ENCODE results near the gene ZMYND15.
"Not testable (repeated sequence)": the region's sequence is repeated elsewhere in the genome, so short reads cannot be mapped to it uniquely, and the experiment has no call there.

ZMYND15 gene, protein sequence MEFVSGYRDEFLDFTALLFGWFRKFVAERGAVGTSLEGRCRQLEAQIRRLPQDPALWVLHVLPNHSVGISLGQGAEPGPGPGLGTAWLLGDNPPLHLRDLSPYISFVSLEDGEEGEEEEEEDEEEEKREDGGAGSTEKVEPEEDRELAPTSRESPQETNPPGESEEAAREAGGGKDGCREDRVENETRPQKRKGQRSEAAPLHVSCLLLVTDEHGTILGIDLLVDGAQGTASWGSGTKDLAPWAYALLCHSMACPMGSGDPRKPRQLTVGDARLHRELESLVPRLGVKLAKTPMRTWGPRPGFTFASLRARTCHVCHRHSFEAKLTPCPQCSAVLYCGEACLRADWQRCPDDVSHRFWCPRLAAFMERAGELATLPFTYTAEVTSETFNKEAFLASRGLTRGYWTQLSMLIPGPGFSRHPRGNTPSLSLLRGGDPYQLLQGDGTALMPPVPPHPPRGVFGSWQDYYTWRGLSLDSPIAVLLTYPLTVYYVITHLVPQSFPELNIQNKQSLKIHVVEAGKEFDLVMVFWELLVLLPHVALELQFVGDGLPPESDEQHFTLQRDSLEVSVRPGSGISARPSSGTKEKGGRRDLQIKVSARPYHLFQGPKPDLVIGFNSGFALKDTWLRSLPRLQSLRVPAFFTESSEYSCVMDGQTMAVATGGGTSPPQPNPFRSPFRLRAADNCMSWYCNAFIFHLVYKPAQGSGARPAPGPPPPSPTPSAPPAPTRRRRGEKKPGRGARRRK

GRCh38 chr17:4739122-4740024 is at the start of gene ZMYND15, which contains the start of gene CXCL16:
TSS of gene ZMYND15 (plus strand) at chr17:4739833. CDS start at chr17:4740549, 716 bp downstream.
TSS of gene CXCL16 (minus strand) at chr17:4739928. CDS start at chr17:4739339, 589 bp downstream.
- DNase-seq (ENCODE audit: low read depth) = no peak

- not testable (repeated sequence) for DNase-seq (ENCODE audit: low read depth)
Observed at GRCh38 chr17:4689872-4690271, 49.8 kb upstream of the ZMYND15 start.

DNA sequence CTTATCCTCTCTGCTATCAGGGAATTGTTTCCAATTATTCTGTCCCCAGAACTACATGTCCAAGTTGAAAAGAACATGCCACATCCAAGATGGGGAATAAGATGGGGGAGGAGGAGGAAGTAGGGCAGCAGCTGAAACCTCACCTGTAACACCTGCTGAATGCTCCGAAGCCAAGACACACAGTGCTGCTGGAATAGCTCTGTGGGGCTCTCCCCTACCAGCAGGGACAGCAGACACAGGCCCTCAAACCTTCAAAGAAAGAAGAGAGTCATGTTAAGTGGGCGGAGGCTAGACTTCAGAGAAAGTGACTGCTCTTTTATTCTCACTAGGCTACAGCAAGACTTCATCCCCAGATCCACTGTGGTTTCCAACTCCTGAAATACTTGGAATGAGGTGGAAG is 48.9 kb upstream of the ZMYND15 start:
- DNase-seq (ENCODE audit: low read depth) = no peak

GRCh38 chr17:4691686-4692085 is 47.9 kb upstream of the ZMYND15 start:
- DNase-seq (ENCODE audit: low read depth) = no peak

DNA sequence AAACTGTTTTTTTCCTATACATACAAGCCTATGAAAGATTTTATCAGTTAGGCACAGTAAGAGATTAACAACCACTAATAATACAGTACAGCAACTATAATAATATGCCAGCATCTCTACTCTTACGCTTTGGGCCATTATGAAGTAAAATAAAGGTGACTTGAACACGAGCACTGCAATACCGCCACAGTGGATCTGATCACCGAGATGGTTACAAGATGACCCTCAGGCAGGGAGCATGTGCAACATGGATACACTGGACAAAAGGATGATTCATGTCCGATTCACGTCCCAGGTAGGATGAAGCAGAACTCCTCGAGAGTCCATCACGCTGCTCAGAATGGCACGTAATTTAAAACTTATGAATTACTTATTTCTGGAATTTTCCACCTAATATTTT is 46.2 kb upstream of the ZMYND15 start:
- DNase-seq (ENCODE audit: low read depth) = no peak

- no peak for DNase-seq (ENCODE audit: low read depth)
Observed at GRCh38 chr17:4696437-4696805, 43.2 kb upstream of the ZMYND15 start.

GRCh38 chr17:4699401-4700056 is 40.1 kb upstream of the ZMYND15 start:
- not testable (repeated sequence) for DNase-seq (ENCODE audit: low read depth)

DNA sequence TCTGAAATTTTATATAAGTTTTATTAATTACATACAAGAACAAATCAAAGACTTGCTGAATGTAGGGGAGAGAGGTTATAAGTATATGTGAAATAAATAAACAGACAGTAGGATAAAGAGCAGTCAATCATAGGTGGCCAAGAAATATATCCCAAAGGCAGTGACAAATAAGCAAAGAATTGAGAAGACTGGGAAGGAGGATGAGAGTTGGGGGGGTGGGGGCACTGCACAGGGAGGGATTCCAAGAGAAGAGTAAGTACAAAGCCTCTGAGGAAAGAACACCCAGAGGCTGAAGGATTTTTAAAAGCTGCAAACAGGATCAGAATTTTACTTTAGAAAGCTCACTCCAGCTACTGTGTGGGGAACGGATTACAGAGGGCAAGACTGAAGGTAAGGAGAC is 38.5 kb upstream of the ZMYND15 start:
- DNase-seq (ENCODE audit: low read depth) = no peak

- no peak for DNase-seq (ENCODE audit: low read depth)
Observed at GRCh38 chr17:4703330-4703691, 36.3 kb upstream of the ZMYND15 start.

GRCh38 chr17:4704574-4704907 is 35.1 kb upstream of the ZMYND15 start:
- DNase-seq (ENCODE audit: low read depth) = not testable (repeated sequence)

DNA sequence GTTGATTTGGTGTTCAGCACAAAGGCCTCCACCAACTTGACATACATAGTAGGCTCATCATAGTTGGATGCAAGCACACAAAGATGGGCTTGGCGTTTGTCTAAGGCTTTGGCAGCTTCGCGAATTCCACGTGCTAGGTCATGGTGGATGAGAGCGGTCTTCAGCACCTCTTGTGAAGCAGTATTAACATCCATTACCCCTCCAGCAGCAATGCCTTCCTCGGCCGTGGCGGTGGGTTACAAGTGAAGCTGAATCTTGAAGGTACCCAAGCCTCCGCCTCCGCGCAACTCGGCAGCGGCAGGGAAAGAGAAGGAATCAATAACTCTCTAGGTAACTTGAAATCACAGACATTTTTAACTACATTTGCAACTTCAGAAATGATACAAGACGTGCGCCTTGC is 34.6 kb upstream of the ZMYND15 start:
- no peak for DNase-seq (ENCODE audit: low read depth)

GRCh38 chr17:4706121-4706520 is 33.5 kb upstream of the ZMYND15 start:
- DNase-seq (ENCODE audit: low read depth) = no peak

DNA sequence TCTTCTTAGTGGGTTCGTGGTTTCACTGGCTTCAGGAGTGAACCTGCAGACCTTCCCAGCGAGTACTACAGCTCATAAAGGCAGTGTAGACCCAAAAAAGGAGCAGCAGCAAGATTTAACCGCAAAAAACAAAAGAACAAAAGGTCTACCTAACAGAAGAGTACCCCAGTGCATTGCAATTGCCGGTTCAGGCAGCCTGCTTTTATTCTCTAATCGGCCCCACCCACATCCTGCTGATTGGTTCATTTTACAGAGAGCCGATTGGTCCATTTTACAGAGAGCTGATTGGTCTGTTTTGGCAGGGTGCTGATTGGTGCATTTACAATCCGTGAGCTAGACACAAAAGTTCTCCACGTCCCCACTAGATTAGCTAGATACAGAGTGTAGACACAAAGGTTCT is 31.2 kb upstream of the ZMYND15 start:
- DNase-seq (ENCODE audit: low read depth) = no peak

DNA sequence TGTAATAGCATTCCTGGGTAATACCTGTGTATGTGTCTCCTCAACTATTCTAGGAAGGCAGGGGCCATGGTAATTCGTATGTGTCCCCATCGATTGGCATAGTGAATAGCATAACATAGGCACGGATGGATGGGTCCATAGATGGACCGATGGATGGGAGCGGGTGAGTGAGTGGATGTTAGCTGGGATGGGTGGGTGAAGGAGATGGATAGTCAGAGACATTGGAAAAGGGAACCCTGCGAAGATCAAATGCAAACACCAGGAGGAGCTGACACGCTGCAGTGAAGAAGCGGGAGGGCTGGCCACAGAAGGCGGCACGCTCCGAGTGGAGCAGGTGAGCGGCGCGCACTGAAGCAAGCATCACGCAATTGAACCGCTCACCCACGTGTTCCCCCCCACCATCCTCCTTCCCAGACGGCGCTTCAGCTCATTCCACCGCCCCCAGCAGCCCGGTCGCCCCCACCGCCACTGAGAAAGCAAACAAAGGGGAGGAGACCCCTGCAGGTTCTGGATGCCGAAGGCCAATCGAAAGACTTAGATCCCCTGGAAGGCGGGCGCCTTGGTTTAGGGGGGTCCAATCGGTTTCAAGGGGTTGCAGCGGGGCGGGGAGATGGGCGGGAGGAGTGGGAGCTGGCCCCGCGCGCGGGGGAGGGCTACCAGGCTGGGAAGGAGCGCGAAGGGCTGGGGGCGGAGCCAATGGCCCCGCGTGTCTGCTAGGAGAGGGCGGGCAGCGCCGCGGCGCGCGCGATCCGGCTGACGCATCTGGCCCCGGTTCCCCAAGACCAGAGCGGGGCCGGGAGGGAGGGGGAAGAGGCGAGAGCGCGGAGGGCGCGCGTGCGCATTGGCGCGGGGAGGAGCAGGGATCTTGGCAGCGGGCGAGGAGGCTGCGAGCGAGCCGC is 29.6 kb upstream of the ZMYND15 start, which contains the start of gene ARRB2:
ARRB2 (plus strand) TSS at position 839 of the 899 bp plus-strand sequence. CDS start 90 bp downstream, outside the sequence.
- peak; percentile 90 for DNase-seq (ENCODE audit: low read depth)

DNA sequence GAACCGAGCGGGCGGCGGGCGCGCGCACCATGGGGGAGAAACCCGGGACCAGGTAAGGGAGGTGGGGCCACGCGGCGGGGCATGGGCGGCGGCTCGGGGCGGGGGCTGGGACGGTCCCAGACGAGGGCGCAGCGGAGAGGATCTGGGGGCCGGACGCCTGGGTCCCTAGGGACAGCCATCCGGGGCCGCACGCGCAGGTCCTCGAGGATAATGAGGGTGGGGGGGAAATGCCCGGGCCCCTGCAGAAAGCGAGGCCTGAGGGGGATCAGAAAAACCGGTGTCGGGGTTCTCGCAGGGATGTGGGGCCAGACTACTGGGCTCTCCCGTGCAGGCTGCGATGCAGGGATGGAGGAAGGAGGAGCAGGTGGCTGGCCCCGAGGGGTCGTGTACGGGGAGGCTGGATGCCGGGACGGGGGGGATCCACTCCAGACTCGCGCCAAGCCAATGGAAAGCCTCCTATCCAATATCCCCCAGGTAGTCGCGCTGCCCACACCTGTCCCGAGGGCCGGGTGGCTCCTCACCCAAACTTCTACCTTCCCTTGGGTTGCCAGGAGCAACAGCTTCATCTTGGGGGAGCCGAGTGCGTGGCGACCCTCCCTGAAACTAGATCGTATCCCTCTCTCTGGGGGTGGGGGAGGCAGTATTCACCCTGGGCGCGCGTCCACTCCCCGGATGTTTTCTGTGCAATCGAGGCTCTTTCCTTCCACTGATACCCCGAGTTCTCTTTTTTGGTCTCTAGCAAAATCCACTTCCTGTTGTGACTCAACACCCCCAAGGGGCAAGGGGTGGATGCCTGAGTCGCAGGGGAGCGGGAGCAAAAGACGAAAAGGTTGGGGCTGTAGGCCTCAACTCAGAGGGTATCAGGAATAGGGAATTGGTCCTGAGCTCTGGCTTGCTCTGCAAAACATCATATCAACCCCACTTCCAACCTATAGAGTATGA is 28.7 kb upstream of the ZMYND15 start:
- no peak for DNase-seq (ENCODE audit: low read depth)

- no peak for DNase-seq (ENCODE audit: low read depth)
Observed at GRCh38 chr17:4711661-4712181, 27.9 kb upstream of the ZMYND15 start.

- DNase-seq (ENCODE audit: low read depth) = no peak
Observed at GRCh38 chr17:4712526-4712925, 27.1 kb upstream of the ZMYND15 start.

- not testable (repeated sequence) for DNase-seq (ENCODE audit: low read depth)
Observed at GRCh38 chr17:4714340-4715062, 25.1 kb upstream of the ZMYND15 start.

Measured in non-pigmented ciliary epithelial cell (primary cell).